ENCODE results near the gene DAGLA.

GRCh38 chr11:61782841-61783240 is 102.7 kb downstream of the DAGLA start:
- no peak for TF ChIP-seq POLR2A (IDR thresholded peaks at IDR 0.05)
- TF ChIP-seq, protein P1, sequence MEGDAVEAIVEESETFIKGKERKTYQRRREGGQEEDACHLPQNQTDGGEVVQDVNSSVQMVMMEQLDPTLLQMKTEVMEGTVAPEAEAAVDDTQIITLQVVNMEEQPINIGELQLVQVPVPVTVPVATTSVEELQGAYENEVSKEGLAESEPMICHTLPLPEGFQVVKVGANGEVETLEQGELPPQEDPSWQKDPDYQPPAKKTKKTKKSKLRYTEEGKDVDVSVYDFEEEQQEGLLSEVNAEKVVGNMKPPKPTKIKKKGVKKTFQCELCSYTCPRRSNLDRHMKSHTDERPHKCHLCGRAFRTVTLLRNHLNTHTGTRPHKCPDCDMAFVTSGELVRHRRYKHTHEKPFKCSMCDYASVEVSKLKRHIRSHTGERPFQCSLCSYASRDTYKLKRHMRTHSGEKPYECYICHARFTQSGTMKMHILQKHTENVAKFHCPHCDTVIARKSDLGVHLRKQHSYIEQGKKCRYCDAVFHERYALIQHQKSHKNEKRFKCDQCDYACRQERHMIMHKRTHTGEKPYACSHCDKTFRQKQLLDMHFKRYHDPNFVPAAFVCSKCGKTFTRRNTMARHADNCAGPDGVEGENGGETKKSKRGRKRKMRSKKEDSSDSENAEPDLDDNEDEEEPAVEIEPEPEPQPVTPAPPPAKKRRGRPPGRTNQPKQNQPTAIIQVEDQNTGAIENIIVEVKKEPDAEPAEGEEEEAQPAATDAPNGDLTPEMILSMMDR (IDR thresholded peaks at IDR 0.05), result no peak
